DMS53 treated with DMSO at 0.1 percent for 48 hours (cell line): Measurements from ENCODE around the gene GRIA4.
A peak's percentile ranks its signal among the peaks of the same experiment; 100 is the strongest.

Experiments
- DNase-seq: peaks from one replicate; lab custom pipeline; 2025; ENCODE audit not compliant: unreplicated experiment; lab: John Stamatoyannopoulos, UW

The GRIA4 gene

DNA sequence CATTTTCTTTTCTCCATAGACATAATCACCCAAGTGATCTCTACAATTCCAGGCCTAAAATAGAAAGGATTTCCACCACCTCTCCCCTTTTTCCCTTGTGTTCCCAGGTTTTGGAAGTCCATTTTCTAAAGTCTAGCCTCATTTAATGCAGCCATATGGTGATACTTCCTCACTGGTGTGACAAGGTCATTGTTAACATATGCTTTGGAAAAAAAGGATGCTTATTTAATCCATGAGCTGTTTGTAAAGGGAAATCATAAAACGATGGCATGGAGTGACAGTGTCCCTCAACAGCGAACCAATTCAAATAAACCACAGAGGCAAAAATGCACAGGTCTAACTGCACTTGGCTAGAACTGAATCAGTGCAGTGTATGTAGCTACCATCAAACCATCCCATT is 26.6 kb downstream of the GRIA4 start:
- no peak for DNase-seq

DNA sequence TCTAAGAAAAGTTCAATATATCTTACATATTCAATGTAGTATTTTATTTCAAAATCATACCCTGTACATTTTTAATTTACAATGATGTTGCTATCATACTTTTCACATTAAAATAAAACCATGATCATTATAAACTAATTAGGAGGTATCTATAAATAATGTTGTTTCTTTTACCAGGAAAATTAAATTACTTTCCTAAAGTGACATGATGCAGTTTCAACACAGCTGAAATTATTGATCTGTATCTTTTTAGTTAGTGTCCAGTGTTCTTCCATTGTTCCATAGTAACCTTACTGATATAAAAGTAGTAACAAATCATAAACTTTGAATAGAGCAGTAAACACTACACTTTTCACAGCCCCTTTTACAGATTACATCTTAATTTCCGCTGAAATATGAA is 29.7 kb downstream of the GRIA4 start:
- no peak for DNase-seq

DNA sequence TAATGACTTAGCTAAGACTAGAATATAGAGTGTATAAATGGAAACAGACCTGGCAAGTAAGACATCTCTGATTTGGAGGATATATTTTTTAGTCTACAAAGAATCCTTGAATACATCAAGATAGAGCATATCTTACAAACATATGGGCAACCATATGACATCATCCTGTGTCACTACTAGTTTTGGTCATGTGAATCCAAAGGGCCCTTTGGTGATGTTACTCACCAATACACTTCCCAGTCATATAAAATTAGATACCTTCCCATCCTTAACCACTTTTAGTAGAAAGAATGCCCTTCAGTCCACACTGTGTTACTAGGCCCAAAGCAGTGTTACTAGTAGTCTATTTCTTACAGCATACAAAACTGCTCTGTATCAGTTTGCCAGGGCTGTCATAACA is 31.6 kb downstream of the GRIA4 start:
- DNase-seq: no peak

DNA sequence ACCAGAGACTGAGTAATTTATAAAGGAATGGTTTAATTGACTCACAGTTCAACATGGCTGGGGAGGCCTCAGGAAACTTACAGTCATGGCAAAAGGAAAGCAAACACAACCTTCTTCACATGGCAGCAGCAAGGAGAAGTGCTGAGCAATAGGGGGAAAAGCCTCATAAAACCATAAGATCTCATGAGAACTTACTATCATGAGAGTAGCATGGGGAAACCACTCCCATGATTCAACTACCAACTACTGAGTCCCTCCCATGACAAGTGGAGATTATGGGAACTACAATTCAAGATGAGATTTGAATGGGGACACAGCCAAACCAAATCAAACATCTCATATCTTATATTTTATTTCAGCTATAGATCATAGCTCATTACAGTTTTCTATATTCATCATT is 33.0 kb downstream of the GRIA4 start:
- no peak for DNase-seq

DNA sequence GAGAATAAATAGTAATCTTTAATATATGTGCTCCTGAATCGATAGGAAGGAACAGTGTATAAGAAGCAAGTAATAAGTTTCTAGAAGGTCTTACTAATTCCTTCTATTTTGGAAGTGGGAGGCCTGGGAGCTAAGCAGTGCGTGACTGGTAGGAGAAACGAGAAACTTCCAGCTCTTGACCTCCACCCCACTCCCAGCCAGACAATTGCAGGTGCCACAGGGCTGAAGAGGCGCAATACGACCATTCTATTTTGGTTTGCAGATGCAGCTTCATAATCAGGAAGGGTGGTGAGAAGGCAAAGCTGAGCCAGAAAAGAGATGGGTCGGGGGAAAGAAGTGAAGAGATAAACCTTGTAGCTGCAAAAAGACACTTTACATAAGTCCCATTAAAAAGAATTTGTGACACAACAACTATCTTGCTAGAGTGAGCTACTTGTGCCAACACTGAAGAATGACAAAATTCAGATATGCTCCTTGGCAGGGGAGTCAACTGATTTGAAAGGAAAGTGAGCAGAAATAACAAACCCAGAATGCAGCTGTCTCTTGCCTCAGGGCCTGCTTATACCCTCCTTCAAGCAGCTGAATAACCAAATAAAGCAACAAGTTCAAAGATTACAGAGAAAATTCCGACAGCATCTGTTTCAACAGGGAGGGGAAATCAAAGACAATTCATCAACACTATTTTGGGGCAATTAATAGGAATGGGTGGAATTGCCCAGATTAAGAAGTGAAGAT is 35.1 kb downstream of the GRIA4 start:
- DNase-seq: no peak

DNA sequence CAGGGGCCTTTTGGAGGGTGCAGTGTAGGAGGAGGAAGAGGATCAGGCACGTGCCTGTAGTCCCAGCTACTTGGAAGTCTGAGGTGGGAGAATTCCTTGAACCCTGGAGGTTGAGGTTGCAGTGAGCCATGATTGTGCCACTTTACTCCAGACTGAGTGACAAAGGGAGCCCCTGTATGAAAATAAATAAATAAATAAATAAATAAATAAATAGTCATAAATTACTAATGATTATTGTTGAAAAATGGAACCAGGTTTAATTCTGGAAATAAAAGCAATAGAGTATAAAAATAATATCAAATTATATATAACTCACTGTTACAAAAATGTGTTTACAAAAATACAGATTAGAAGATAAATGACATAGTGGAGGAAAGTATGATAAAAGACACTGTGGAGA is 37.9 kb downstream of the GRIA4 start:
- no peak for DNase-seq

DNA sequence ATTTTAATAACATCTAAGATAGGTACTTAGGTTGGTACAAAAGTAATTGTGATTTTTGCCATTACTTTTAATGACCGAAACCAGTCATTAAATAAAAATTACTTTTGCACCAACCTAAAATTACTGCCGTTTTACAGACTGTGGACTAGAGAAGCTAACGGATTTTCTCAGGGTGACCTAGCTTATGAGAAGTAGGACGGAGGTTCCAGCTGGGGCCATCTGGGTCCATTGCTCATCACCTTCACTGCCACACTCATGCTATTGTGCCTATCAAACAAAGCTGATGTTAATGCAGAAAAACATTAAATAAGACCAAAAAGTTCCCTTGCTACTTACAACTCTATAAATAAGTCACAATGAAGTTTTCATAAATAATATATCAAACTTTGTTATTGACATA is 38.9 kb downstream of the GRIA4 start:
- DNase-seq: no peak

DNA sequence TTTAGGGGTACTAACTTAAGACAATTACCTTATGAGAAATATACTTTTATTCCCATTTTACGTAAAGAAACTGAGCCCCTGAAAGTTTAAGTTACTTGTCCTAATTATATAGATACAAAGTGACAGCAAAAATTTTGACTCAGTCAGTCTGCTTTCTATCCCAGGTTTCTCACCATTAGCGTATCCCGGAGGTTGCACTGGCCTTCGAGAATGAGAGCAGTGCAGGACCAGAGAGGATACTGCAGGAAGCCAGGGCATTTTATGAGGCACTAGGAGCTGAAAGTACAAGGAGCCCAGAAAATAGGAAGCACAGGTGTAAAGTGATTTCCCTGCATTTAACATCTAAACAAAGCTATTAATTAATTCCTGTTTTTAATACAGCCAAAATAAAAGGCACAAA is 55.4 kb downstream of the GRIA4 start:
- DNase-seq: no peak

DNA sequence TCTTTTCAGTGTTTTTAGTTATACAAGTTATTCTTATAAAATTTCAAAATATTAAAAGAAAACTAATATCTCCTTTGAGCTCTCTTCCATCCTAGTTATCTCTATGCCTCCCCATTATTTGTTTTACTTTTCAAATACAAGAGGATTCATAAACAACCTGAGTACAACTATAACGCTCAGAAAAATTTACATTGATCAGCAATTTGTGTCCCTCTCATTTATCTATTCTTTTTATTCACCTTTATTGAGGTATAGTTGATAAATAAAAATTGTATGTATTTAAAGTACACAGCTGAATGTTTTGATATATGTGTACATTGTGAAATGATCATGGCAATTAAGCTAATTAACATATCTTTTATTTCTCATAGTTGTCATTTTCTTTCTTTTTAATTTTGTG is 57.6 kb downstream of the GRIA4 start:
- DNase-seq: no peak

DNA sequence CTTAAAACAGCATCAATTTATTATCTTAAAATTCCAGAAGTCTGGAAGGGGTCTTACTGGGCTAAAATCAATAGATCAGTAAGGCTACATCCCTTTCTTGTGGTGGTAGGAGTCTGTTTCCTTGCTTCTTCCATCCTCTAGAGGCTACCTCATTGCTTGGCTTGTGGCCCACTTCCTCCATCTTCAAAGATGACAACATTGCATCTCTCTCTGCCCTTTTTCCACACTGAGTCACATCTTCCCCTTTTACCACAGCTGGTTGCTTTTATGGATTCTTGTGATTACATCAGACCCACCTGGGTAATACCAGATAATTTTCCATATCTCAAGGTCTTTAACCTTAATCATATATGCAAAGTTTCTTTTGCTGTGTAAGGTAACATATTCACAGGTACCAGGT is 60.9 kb downstream of the GRIA4 start:
- no peak for DNase-seq

DNA sequence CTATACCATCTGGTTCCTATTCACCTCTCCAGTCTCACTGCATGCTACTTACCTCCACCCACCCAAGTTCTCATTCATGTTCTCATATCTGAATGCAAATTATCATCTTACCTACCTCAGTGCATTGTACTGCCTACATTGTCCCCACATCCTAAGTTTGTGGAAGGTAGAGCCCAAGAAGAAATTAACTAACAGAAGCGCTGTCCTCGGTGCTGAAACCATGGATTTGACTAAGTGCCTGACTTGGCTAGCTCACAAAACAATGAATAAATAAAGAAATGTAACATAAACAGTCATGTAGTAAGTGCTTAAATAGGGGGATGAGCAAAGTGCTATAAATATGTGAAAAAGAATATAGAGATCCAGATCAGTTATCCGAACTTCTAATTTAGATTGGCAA is 63.2 kb downstream of the GRIA4 start:
- DNase-seq: no peak

DNA sequence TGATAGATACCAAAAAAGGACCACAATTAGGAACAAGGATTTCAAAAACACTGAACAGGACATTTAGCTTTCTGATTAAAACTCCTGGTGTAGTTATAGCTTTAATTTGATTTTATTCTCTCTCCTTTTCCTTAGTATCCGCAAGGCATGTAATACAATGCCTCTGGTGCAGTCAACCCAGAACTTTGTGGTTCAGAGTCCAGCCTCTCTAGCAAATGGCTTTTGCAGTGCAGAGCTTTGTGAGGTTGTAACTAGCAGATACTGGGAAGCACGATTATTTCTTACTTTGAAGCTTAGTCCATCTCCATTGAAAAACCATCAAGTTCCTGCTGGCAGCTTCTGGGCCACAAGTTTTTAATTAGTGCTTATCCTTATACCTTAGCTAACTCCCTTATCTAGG is 79.8 kb downstream of the GRIA4 start:
- DNase-seq: no peak

DNA sequence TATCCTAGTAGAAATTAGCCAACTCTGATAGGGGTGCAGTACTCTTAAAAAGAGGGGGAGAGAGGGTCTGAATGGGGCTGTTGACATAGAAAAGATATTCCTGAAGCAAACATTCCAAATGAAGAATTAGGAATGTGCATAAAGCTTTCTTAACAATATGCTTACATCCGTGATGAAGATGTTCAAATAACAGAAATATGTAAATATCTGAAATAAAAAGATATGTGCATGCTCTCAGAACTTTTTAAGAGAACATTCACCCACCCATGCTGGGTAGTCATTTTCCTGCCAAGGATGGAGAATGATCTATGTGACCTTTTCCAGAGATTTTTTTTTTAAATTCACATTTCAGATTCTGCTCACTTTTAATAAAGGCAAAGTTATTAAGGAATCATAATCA is 80.6 kb downstream of the GRIA4 start:
- no peak for DNase-seq

DNA sequence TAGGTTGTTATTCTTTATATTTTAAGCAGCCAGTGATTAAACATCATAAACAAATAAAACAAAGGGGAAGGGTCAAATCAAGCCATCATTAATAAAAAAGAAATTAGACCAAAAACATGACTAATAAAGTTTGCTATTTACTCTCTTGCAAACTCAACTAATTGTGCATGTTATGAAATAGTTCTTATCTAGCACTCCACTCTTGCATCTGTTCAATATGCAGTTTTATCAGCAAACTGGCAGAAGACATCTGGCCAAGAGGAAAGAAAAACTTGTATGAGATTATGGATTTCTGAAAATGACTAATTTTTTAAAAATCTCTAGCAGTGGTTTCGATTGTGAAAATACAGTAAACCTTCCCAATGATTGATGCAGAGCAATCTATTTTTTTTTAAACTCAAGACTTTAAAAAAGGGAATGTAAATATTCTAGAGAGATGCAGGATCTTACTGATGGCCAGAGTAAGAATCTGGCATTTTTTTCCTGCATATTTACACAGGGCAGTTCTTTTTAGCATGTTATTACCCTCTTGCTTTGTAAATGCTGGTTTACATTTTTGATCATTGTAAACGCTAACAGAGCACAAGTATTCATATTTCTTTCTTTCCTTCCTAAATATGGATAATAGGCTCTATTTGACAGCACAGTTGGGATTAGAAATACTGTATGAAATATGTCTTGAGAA is 83.3 kb downstream of the GRIA4 start:
- no peak for DNase-seq

DNA sequence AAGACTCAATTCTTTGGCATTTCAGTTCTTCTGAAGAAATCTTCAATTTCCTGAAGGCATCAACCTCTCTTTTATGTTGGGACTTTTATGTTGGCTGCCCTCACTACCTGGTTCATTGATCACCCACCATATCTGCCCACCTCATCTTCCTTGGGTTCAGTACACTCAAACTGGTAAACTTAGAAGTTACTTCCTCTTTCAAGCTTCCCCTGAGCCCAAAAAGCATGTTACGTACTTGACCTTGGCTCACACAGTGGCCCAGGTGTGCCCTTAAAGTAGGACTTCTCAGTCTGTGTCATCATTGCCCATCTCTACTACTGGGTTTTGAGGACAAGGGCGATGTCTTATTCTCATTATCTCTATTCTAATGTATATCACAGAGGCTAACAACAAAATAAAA is 86.1 kb downstream of the GRIA4 start:
- no peak for DNase-seq

DNA sequence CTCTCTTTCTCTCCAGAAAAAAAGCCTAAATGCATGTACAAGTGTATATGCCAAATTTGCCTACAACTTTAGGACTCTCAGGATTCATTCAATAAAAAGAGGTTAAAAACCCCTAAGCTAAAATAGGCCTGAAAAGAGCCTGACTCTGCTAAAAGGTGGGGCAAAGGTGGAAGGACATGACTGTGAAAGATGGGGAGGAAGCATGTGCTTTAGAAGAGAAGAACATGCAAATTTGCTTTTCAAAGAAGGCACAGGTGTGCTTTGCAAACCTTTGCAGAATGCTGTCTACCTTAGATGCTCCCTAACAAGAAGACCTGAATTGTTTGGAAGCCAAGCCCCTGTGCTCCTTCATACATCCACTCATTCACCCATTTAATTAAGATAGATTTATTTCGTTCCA is 87.4 kb downstream of the GRIA4 start:
- no peak for DNase-seq

DNA sequence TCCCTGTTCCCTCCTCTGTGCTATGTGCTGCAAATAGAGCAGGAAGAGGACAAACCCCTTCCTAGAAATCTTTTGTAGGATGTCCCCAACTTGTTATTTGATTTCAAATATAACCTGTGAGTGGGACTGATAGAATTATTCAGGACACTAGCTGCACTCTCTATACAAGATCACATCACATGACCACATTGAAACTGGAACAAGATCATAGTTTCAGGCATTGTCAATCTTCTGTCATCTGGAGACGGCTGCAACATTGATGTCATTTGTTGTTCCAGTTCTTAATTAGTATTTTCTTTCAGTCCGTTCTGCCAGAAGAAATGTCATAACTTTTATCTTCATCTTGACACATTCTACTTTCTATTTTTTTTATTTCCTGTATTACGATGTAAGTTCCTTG is 89.3 kb downstream of the GRIA4 start:
- no peak for DNase-seq

DNA sequence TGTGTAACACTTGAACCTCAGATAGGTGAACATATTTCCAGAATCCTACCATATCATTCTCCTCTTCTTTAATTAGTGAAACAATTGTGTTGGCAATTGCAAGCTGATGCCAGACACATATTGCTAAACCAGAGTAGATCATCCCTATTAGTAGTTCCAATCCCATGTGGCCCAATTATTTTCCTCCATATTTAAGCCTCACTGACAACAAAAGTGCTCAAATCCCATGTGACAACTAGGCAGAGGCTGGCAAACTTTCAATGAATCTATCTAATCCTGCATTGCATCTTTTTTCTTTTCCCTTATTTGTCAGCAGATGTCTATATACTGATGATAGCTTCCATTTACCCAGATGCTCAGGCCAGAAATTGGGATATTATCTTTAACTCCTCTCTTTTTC is 90.4 kb downstream of the GRIA4 start:
- no peak for DNase-seq

DNA sequence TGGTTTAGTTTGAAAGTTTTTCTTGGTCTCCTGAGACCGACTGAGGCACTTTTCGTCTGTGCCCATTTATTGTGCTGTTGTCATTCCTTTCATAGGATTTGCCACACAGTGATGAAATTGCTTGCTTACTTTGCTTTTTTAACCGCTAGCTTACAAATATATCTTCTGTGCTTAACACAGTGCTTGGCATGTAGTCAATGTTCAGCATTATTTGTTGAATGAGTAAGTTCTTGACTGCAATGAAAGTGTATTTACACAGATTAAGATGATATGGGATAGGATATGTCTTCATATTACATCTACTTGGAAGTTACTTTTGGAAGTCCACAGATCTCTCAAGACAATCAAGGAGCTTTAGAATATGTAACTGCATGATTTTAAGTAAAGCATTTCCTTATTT is 91.2 kb downstream of the GRIA4 start:
- peak; percentile 54 for DNase-seq

DNA sequence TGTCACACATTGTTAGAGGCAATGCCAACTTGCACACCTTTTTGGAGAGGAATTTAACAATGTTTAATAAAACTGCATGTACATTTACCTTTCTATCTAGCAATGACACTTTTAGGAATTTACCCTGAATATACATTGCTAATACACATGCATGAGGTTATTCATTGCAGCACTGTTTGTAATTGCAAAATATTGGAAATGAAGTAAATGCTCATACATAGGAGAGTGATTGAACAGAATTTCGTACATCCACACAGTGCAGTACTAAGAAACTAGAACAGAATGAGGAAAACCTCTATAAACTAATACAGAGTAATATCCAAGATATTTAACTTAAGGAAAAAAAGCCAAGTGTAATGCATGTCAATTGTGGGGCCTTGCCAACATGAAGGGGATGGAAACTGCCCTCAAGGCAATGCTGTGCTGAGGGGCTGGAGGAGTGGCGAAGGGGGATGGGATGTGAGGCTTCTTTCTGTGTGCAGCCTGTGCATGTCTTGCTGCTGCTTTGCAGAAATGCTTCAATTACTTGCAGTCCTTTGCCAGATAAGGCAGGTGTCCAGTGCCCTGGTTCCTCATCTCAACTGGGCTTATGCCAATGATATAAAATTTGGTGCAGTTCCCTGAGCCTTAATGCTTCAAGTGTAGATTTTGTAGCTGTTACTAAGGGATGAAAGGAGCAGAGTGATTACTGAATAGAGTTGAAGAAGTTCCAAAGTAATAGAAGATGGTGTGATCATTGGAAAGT is 96.1 kb downstream of the GRIA4 start:
- no peak for DNase-seq

DNA sequence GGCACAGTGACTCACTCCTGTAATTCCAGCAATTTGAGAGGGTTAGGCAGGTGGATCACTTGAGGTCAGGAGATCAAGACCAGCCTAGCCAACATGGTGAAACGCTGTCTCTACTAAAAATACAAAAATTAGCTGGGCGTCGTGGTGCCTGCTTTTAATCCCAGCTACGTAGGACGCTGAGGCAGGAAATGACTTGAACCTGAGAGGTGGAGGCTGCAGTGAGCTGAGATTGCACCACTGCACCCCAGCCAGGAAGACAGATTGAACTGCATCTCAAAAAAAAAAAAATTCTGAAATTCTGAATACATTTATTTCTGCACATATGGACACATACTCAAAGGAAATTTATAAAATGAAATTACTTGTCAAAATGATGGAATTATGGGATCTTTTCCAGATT is 103.2 kb downstream of the GRIA4 start:
- no peak for DNase-seq

DNA sequence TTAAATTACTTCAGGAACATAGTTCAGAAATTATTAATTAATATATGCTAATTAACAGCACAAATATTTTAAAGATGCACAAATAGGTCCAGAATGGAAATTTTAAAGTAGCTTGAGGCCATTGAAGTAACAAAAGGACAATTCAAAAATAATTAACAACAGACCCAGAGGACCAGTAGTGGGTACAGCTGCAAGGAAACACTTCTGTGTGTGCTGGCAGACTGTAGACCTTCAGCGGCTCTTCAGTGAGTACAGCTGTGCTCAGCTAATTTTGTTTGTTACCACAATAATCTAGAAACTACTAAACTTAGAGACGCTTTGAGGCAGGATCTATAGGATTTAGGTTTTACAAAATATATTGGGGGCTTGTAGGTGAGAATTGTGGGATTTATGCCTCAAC is 103.8 kb downstream of the GRIA4 start:
- no peak for DNase-seq
